Measurements from ENCODE around the gene RABGAP1L.

- TF ChIP-seq CTCF (IDR thresholded peaks at IDR 0.05; ENCODE audit: low read depth, low read length) (no peak), POLR2A (IDR thresholded peaks at IDR 0.05; ENCODE audit: extremely low read depth, insufficient read length) (no peak), MAX (IDR thresholded peaks at IDR 0.05; ENCODE audit: low read depth, low read length) (no peak)
Measured at GRCh38 chr1:174721246-174721645, 561.9 kb downstream of the RABGAP1L start.
